Epidermal melanocyte (primary cell): ENCODE measurements around the gene COX14.

Experiments
- DNase-seq: peaks from one replicate; pipeline ENCODE4 v3.0.0; 2011; ENCODE audit warnings: low spot score; ENCODE audit not compliant: insufficient read length

Gene COX14

GRCh38 chr12:50084775-50085614 is 27.0 kb upstream of the COX14 start, which contains the start of gene SMARCD1:
Gene SMARCD1 (plus strand): TSS chr12:50085342. CDS start chr12:50085370, 28 bp downstream.
- DNase-seq, result peak; percentile 94

- no peak for DNase-seq
Observed at GRCh38 chr12:50085615-50086072, 26.4 kb upstream of the COX14 start.

- DNase-seq, result no peak
Observed at GRCh38 chr12:50086148-50086547, 25.9 kb upstream of the COX14 start.

- DNase-seq, result no peak
Observed at GRCh38 chr12:50087151-50087550, 24.9 kb upstream of the COX14 start.

- no peak for DNase-seq
Observed at GRCh38 chr12:50087995-50088394, 24.0 kb upstream of the COX14 start.

- no peak for DNase-seq
Observed at GRCh38 chr12:50088577-50089335, 23.3 kb upstream of the COX14 start.

- DNase-seq, result no peak
Observed at GRCh38 chr12:50089730-50090129, 22.3 kb upstream of the COX14 start.

GRCh38 chr12:50090391-50090790 is 21.6 kb upstream of the COX14 start:
- DNase-seq, result no peak

- DNase-seq, result no peak
Observed at GRCh38 chr12:50097952-50098351, 14.1 kb upstream of the COX14 start.

GRCh38 chr12:50099302-50100008 is 12.6 kb upstream of the COX14 start:
- DNase-seq, result no peak

GRCh38 chr12:50100561-50100960 is 11.5 kb upstream of the COX14 start:
- no peak for DNase-seq

- no peak for DNase-seq
Observed at GRCh38 chr12:50101663-50102062, 10.4 kb upstream of the COX14 start.

GRCh38 chr12:50102131-50102531 is 9.9 kb upstream of the COX14 start:
- DNase-seq, result no peak

- no peak for DNase-seq
Observed at GRCh38 chr12:50102646-50103309, 9.3 kb upstream of the COX14 start.

- DNase-seq, result no peak
Observed at GRCh38 chr12:50103351-50103750, 8.7 kb upstream of the COX14 start.

- no peak for DNase-seq
Observed at GRCh38 chr12:50103767-50104321, 8.2 kb upstream of the COX14 start, which contains the start of gene GPD1. Gene GPD1 (plus strand): TSS chr12:50104008. CDS start chr12:50104051, 43 bp downstream.

- no peak for DNase-seq
Observed at GRCh38 chr12:50104417-50105366, 7.3 kb upstream of the COX14 start.

GRCh38 chr12:50105913-50106450 is 6.1 kb upstream of the COX14 start:
- no peak for DNase-seq

- DNase-seq, result no peak
Observed at GRCh38 chr12:50106907-50107306, 5.1 kb upstream of the COX14 start.
